Right lobe of liver (tissue), 6 donors: Measurements from ENCODE around the gene SSRP1. TPM values are rescaled to one million over a fixed set of nuclear protein-coding genes. Genes with fewer than 3 reads are reported as not detected.
"Not testable (repeated sequence)": the region's sequence is repeated elsewhere in the genome, so short reads cannot be mapped to it uniquely, and the experiment has no call there.

ENCODE experiments used
- ATAC-seq, 4 donors: fragments of 200-7000 bp; cut with Tn5 transposase; one replicate each; pipeline ENCODE4 v1.9.1; 2020; ENCODE audit warnings: mild to moderate bottlenecking in 4 of 4, moderate library complexity in 4 of 4
- DNase-seq, 3 donors: peaks; one replicate each; pipeline ENCODE4 v3.0.0-alpha.2; 2020
- H3K27ac ChIP-seq, 3 donors: fragments of 200-600 bp; one replicate each; pipeline ENCODE4 v1.8.0; 2022
- H3K27me3 ChIP-seq, 2 donors: fragments of 200-600 bp; one replicate each; pipeline ENCODE4 v1.8.0; 2022
- H3K36me3 ChIP-seq, 4 donors: fragments of 200-600 bp; sonication (generic) in 1 of 4; one replicate each; pipeline versions ENCODE4 v1.5.1 to v1.8.0; 2017 to 2022; ENCODE audit warnings: control low read depth in 1 of 4
- H3K4me1 ChIP-seq, 4 donors: fragments of 200-600 bp; sonication (generic) in 1 of 4; one replicate each; pipeline versions ENCODE4 v1.5.1 to v1.8.0; 2017 to 2022; ENCODE audit warnings: control low read depth in 1 of 4
- H3K4me3 ChIP-seq, 3 donors: fragments of 200-600 bp; one replicate each; pipeline ENCODE4 v1.8.0; 2022
- H3K9me3 ChIP-seq, 4 donors: fragments of 200-600 bp; sonication (generic) in 1 of 4; one replicate each; pipeline versions ENCODE4 v1.5.1 to v1.8.0; 2017 to 2022; ENCODE audit warnings: control low read depth in 1 of 4
- CTCF ChIP-seq, 4 donors: fragments of 200-600 bp in 3 of 4; fragments of 450-650 bp in 1 of 4; IDR thresholded peaks; one replicate each; pipeline versions ENCODE4 v1.5.1 to v1.8.0; 2016 to 2022; ENCODE audit warnings: antibody characterized with exemption in 4 of 4, mild to moderate bottlenecking in 2 of 4
- POLR2A ChIP-seq: fragments of 450-650 bp; IDR thresholded peaks from one replicate; pipeline ENCODE4 v1.6.1; 2017; ENCODE audit warnings: antibody characterized with exemption, mild to moderate bottlenecking
- WGBS: methylation state at CpG from one replicate; pipeline ENCODE4 v1.1.6; 2018; ENCODE audit warnings: low coverage, low lambda C conversion rate; ENCODE audit not compliant: insufficient coverage; ENCODE audit errors: missing lambda C conversion rate; 5-methylcytosine and 5-hydroxymethylcytosine counted together
- intact Hi-C, 2 donors: fragments of 100-400 bp; cut with DNase I; formaldehyde crosslinking; loops; one replicate each; pipeline versions ENCODE4 v1.11.2 to v1.14.1; 2022
- total RNA-seq, 6 experiments: library from RNA; depleted of rRNA in 2 of 6; stranded (reverse); fragments of >200 nt in 2 of 6; fragmentation: NEBNext Ultra II Directional in 3 of 6; extraction: Animal tissue kit (Norgen Biotek cat#: 25700) in 3 of 6; gene quantifications; one replicate each; pipeline versions ENCODE4 v1.1.0 to v1.2.4, GENCODE V29; 2016 to 2023
- donor health status: DM: no; HTN: yes; CAD: no.
- donor health status: DM: no; HTN: no; CAD: no.
- donor health status: DM: no; HTN: no; CAD: no.
- donor health status: DM: no; HTN: yes; CAD: no.
- donor health status: DM: no; HTN: yes; CAD: no.

SSRP1 gene
- total RNA-seq, 6 experiments from 2014 or later: 24.5 to 47.9 (median 29.9) TPM

GRCh38 chr11:57364851-57365660 is 29.4 kb upstream of the SSRP1 start:
- no peaks in the 10 kb centered on the region for H3K27me3 ChIP-seq
- H3K4me3 ChIP-seq: no peak overlapping the region
- no peaks in the 10 kb centered on the region for H3K36me3 ChIP-seq
- TF ChIP-seq POLR2A (no peak), CTCF (IDR thresholded peaks at IDR 0.05) (no peak)
- DNase-seq (no peak), ATAC-seq (no peak)
- intact Hi-C loops: no loop called here
- H3K4me1 ChIP-seq: no peaks in the 10 kb centered on the region
- H3K9me3 ChIP-seq: no peaks in the 10 kb centered on the region
- WGBS: 83% methylated on average over 8 of the region's 9 CpGs
- H3K27ac ChIP-seq: no peak overlapping the region

DNA sequence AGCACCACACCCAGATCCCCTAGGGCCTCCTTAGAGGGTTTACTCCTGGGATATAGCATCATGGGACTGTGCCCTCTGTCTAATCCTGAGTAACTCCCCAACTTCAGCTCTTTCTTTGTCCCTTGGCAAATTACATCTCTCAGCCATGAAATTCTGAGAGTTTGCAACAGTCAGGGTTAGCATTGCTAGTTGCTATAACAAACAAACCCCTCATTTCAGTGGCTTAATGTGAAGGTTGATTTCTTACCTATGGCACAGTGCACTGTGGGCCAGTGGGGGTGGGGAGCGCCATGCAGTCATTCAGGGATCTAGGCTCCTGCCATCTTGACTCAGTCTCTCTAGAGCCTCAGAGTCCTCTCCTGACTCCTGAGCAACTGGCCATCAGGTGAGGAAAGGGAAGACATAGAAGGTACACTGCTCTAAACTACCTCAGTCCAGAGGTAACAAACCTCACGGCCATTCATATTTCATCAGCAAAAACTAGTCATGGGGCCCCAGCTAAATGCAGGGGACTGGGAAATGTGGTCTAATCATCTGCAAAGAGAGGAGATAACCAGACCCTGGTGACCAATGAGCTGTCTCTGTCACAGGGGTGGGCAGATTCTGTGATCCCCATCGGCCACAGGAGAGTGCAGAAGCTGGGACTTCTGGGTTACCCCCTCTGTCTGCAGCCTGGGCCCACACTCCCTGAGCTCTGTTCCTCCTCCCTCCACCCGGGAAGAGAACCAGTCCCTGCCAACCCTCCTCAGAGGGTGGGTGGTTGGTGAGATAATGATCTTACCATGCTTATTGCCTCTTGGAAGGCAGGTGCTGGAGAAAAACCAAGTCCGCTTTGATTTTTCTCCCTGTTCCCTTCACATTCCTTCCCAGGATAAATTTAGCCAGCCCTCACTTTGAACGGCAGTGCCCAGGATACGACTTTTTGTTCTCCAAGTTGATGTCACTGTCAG is 27.7 kb upstream of the SSRP1 start:
- Histone ChIP-seq H3K27me3 (no peaks in the 10 kb centered on the region), H3K9me3 (no peaks in the 10 kb centered on the region), H3K27ac (no peak overlapping the region), H3K4me1 (no peaks in the 10 kb centered on the region), H3K4me3 (no peak overlapping the region), H3K36me3 (no peaks in the 10 kb centered on the region)
- 46% methylated on average over 4 of the region's 7 CpGs for WGBS
- DNase-seq (no peak), ATAC-seq (no peak)
- no peak for TF ChIP-seq POLR2A
- no peak for TF ChIP-seq CTCF (IDR thresholded peaks at IDR 0.05)
- intact Hi-C loops: no loop called here

- no peaks in the 10 kb centered on the region for H3K27me3 ChIP-seq
- no peaks in the 10 kb centered on the region for H3K9me3 ChIP-seq
- no peaks in the 10 kb centered on the region for H3K36me3 ChIP-seq
- TF ChIP-seq CTCF (IDR thresholded peaks at IDR 0.05): no peak
- TF ChIP-seq POLR2A: no peak
- no peak for DNase-seq
- no peak overlapping the region for H3K4me3 ChIP-seq
- H3K27ac ChIP-seq: no peak overlapping the region
- no peak for ATAC-seq
- 78% methylated on average over 3 of the region's 3 CpGs for WGBS
- no peaks in the 10 kb centered on the region for H3K4me1 ChIP-seq
- intact Hi-C loops: no loop called here
Measured at GRCh38 chr11:57361926-57362325, 26.2 kb upstream of the SSRP1 start.

GRCh38 chr11:57361420-57361819 is 25.7 kb upstream of the SSRP1 start:
- ATAC-seq, H3K4me1 ChIP-seq, H3K9me3 ChIP-seq, H3K27me3 ChIP-seq, H3K4me3 ChIP-seq, H3K27ac ChIP-seq, H3K36me3 ChIP-seq, DNase-seq, intact Hi-C loops: not testable (repeated sequence)

DNA sequence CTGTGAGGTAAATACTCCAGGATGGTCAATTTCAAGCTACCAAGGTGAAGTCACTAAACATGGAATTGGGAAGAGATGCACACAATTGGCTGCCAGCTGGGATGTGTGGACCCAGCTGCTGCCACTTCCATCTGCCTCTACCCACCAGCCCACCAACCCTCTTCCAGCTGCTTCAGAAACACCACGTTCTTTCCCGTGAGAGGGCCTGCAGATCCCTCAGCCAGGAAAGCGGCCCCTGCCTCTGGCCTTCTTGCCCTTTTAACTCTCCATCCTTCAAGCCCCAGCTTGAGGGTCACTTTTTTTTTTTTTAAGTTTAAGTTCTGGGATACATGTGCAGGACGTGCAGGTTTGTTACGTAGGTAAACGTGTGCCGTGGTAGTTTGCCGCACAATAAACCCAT is 25.3 kb upstream of the SSRP1 start:
- intact Hi-C loops: no loop called here
- 84% methylated on average over 8 of the region's 8 CpGs for WGBS

More for the DNA sequence above, 25.3 kb upstream of the SSRP1 start:
- H3K36me3 ChIP-seq: no peaks in the 10 kb centered on the region
- peaks cover 0 to 5% (median 1%) of the 10 kb centered on the region in 4 donors for H3K4me1 ChIP-seq
- TF ChIP-seq POLR2A: no peak
- no peak for TF ChIP-seq CTCF (IDR thresholded peaks at IDR 0.05)
- no peak overlapping the region for H3K27ac ChIP-seq
- no peak overlapping the region for H3K4me3 ChIP-seq
- H3K9me3 ChIP-seq: no peaks in the 10 kb centered on the region
- H3K27me3 ChIP-seq: no peaks in the 10 kb centered on the region
- ATAC-seq (no peak), DNase-seq (no peak)
